Measurements from ENCODE around the gene C2CD4D.
"Not testable (repeated sequence)": the region's sequence is repeated elsewhere in the genome, so short reads cannot be mapped to it uniquely, and the experiment has no call there.

Gene C2CD4D

GRCh38 chr1:151839457-151840403, at the start of gene C2CD4D:
Gene C2CD4D (minus strand): TSS chr1:151839820. CDS start chr1:151838989, 831 bp downstream.
- DNase-seq (ENCODE audit: low read depth) = no peak

DNA sequence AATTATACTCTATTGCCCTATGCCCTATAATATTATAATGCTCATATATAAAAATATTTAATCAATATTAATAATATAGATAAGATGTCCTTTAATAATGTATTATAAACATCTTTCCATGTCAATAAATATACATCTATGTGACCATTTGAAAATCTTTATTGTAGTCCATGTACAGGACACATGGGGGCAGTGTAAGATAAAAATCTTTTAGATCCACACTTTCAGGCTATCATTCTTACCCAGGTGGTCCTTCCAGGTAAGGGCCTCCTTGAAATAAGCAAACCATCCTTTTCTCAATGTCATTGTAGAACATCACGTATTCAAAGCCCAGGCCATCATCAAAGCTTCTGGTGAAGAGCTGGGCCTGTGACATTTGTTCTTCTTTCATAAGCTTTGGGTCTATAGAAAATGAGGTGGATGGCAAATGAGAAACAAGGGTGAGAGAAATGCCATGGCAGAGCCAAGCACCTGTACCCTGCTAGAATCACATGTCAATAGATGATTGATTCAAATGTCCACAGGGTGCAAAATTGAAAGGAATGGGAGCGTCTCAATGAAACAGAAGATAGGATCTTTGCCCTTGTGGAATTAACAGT, 49.5 kb upstream of the C2CD4D start:
- no peak for DNase-seq (ENCODE audit: low read depth)

- DNase-seq (ENCODE audit: low read depth) = peak; percentile 27
Measured at GRCh38 chr1:151887028-151887427, 47.4 kb upstream of the C2CD4D start.

DNA sequence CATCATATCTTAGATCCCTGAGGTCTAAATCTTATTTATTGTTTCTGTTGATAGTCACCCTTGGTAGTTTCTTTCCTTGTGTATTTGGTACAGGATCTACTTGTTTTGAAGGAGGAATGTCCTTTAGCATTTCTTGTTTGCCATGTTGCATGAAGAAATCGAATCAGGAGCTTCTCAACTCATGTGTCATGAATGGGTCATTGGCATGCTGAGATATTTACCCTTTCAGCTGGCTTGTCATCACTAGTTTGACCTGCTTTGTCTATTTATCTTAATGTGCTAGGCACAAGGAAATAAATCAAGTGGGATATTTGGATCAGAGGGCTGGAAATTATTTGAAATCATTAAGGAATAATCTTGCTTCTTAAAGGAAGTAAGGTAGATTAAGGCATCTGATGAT, 45.9 kb upstream of the C2CD4D start:
- no peak for DNase-seq (ENCODE audit: low read depth)

DNA sequence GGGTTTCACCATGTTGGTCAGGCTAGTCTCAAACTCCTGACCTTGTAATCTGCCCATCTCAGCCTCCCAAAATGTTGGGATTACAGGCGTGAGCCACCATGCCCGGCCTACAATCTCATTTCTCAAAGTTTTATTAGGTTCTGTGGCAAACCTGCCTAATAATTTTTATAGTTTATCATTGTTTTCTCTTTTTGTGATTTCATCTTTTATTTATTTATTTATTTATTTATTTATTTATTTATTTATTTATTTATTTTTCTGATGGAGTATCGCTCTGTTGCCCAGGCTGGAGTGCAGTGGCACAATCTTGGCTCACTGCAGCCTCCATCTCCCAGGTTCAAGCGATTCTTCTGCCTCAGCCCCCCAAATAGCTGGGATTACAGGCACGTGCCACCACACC, 45.3 kb upstream of the C2CD4D start:
- DNase-seq (ENCODE audit: low read depth) = not testable (repeated sequence)

DNA sequence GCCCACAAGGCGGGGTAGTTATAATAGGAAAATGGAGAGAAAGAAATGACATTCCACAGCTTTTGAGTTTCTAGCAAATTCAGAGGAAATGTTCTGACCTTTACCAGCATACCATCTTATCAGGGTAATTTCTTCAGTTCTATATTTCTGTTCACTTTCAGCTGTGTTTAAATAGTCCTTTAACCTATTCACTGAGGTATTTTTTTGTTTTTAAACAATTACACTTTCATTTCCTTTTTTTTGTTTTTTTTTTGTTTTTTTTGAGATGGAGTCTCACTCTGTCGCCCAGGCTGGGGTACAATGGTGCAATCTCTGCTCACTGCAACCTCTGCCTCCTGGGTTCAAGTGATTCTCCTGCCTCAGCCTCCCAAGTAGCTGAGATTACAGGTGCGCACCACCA, 44.8 kb upstream of the C2CD4D start:
- not testable (repeated sequence) for DNase-seq (ENCODE audit: low read depth)

DNA sequence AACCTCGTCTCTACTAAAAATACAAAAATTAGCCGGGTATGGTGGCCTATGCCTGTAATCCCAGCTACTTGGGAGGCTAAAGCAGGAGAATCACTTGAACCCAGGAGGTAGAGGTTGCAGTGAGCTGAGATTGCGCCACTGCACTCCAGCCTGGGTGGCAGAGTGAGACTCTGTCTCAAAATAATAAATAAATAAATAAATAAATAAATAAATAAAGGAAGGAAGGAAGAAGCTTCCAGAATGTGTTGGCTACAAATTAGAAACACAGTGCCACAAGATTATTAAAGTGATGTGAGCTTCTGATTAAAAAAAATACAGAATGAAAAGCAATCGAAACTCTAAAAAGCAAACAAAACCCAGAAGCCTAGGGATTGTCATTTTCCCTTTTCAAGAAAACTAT, 44.3 kb upstream of the C2CD4D start:
- DNase-seq (ENCODE audit: low read depth) = not testable (repeated sequence)

DNA sequence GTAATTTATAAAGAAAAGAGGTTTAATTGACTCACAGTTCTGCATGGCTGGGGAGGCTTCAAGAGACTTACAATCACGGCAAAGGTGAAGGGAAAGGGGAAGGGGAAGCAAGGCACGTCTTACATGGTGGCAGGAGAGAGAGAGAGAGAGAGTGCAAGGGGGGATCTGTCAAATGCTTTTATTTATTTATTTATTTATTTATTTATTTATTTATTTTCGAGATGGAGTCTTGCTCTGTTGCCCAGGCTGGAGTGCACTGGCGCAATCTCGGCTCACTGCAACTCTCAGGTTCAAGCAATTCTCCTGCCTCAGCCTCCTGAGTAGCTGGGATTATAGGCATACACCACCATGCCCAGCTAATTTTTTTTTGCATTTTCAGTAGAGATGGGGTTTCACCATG, 43.3 kb upstream of the C2CD4D start:
- not testable (repeated sequence) for DNase-seq (ENCODE audit: low read depth)

- DNase-seq (ENCODE audit: low read depth) = no peak
Measured at GRCh38 chr1:151882466-151882865, 42.8 kb upstream of the C2CD4D start.

DNA sequence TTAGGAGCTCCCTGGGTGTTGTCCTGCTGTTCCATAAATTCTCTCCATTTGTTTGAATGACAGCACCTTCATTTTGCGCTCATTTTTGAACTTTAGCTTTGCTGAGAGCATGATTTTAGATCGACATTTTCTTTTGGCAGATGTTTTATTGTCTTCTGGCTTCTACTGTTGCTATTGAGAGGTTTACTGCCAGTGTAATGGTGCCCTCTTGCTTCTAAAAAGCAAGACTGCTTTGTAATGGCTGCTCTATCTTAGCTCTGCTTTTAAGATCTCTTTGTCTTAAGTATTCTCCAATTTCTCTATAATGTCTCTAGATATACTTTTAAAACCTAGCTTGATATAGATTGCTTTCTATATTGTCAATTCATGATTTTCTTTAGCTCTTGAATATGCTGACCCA, 41.9 kb upstream of the C2CD4D start:
- no peak for DNase-seq (ENCODE audit: low read depth)

DNA sequence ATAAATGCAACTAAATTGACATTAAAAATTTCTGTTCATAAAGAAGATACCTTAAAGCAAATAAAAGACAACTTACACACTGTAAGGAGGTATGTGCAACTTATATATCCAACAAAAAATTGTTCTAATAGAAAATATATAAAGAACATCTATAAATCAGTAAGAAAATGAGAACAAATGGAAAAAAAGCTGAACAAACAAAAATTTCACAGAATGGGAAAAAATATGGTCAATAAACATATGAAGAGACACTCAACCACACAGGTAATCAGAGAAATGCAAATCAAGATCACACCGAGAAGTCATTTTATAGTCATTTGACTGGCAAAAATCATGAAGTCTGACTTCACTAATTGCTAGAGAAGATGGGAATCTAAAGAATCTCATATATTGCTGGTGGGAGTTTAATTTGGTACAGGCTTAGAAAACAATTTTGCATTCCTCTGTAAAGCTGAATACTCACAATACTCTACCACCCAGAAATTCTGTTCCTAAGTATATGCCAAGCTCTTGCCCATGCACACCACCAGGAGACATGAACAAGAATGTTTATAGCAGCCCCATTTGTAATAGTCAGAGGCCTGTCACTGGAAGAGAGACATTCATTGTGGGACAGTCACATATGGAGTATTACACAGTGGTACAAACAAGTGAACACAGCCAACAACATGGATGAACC, 35.9 kb upstream of the C2CD4D start:
- no peak for DNase-seq (ENCODE audit: low read depth)

DNA sequence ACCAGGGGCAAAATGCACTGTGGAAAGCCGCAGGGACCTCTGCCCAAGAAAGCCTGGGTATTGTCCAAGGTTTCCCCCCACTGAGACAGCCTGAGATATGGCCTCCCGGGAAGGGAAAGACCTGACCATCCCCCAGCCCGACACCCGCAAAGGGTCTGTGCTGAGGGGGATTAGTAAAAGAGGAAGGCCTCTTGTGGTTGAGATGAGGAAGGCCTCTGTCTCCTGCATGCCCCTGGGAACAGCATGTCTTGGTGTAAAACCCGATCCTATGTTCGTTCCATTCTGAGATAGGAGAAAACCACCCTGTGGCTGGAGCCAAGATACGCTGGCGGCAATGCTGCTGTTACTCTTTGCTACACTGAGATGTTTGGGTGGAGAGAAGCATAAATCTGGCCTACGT, 33.2 kb upstream of the C2CD4D start:
- DNase-seq (ENCODE audit: low read depth) = not testable (repeated sequence)

DNA sequence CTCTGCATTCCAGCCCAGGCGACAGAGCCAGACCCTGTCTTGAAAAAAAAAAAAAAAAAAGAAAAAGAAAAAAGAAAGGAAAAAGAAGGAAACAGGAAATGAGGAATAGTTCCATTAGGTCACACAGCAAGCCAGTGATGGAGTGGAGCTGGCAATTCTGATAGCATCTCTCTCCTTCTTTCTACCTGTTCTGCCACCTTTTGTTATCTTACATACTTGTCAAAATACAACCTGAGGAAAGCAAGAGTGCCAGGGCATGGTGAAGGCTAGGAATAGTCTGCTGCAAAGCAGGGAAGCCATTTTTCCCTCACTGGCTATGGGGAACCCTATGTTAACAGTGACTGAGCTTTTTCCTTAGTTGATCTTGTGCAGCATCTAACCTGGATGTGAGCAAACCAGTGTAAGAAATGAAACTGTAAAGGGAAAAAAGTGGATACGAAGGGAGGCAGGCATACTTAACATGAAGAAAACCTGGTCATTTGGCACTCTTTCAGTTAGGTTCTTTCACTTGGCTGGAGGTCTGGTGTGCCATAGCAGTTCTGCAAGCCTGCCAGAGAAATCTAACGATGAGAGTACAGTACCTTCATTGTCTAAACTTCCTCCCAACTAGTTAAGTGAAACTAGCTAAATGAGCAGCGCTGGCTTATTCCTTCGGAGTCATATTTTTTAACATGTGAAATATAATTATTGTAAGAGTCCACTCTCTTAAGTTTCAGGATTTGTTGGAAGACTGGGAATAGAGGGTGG, 31.8 kb upstream of the C2CD4D start:
- DNase-seq (ENCODE audit: low read depth) = no peak

GRCh38 chr1:151868486-151868885, 28.9 kb upstream of the C2CD4D start:
- DNase-seq (ENCODE audit: low read depth) = no peak

- DNase-seq (ENCODE audit: low read depth) = peak; percentile 61
Measured at GRCh38 chr1:151867765-151868411, 28.3 kb upstream of the C2CD4D start.

DNA sequence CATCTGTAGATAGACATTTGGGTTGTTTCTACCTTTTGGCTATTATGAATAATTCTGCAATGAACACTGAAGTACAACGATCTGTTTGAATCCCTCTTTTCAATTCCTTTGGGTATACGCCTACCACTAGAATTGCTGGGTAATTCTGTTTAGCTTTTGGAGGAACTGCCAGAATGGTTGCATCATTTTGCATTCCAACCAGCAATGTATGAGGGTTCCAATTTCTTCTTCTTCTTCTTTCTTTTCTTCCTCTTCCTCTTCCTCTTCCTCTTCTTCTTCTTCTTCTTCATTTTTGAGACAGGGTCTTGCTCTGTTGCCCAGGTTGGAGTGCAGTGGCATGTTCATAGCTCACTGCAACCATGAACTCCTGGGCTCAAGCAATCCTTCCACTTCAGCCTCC, 27.7 kb upstream of the C2CD4D start:
- DNase-seq (ENCODE audit: low read depth) = peak; percentile 21

DNA sequence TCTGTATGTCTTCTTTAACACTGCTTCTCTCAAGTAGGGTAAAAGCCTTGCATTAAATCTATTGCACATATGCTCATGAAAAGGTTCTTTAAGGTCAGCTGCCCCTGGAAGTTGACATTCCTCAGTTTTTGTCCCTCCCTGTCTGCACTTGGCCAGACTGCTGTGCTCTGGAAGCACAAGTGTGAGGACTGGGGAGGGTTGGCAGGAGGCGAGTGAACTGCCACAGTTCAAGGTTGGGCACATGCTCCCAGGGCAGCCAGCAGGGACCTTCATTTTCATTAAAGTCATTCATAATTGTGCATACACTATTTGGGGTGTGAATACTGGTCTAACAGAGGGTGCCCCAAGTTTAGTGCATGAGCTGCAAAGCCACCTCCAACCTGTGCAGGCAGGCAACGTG, 24.8 kb upstream of the C2CD4D start:
- DNase-seq (ENCODE audit: low read depth) = no peak

- no peak for DNase-seq (ENCODE audit: low read depth)
Measured at GRCh38 chr1:151862604-151863003, 23.0 kb upstream of the C2CD4D start.

DNA sequence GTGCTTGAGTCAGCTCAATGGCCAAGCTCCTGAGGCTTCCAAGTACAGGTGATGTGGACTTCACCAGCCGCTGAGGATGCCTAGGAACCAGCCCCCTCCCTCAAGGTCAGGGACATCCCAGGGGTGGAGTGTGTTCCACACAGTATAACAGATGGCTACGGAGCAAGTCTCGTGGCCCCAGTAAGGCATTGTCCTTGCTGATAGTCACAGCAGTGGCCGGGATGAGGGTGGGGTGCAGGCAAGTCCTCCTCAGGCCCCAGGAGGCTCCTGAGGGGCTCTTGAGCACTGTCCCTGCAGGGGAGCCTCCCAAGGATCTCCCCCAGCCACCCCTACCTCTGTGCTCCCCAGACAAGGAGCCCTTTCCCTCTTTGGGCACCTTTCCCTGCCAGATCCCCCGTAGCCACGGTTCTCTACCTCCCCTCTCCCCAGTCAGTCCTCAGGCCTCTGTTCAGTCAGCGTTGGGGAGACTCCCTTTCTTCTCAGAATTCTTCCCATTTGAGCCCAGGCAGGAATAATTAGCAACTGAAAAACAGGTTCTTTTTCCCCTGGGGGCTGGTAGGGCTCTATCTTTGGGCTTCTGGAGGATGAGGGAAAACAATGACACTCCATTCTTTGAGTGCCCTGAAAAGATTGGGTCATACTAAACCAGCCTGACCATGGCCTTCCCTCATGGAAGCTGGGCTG, 21.0 kb upstream of the C2CD4D start:
- DNase-seq (ENCODE audit: low read depth) = no peak

- DNase-seq (ENCODE audit: low read depth) = no peak
Measured at GRCh38 chr1:151859891-151860293, 20.3 kb upstream of the C2CD4D start.

Measured in stromal cell of bone marrow (primary cell).